ENCODE data around the gene DLG1.

Gene DLG1

DNA sequence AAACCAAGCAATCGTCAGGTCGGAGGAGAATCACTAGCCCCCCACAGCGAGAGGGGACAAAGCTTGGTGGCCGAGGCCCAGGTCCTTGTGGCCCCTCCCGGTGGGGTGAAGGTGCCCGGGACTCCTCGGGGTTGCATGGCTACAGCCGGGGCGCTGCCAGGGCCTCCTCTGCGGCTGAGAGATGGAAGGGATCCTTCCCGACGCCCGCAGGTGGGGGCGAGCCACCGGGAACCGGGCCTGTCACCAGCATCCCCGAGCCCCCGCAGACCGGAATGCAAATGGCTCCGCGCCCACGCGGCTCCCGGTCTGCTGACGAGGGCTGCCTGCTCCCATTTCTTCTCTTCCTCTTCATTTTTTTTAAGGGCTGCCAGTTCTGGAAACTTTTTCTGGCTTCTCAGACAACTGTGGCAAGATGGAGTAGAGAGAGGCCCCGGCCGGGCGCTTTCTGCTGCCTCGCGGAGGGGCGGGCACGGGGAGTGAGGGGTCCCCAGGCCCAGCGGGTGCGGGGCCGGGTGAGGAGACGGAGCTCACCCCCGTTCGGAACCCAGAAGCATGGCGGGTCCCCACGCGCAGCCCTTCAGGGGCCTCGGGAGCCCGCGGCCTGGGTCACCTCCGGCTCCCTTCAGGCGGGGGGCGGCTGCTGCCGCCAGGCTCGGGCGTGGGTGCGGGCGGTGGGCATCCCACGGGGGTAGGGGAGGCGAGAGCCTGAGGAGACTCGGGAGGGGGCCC is 296.3 kb downstream of the DLG1 start:
- no peak for DNase-seq (ENCODE audit: low read depth in 2 of 3, low spot score in 2 of 3)

DNA sequence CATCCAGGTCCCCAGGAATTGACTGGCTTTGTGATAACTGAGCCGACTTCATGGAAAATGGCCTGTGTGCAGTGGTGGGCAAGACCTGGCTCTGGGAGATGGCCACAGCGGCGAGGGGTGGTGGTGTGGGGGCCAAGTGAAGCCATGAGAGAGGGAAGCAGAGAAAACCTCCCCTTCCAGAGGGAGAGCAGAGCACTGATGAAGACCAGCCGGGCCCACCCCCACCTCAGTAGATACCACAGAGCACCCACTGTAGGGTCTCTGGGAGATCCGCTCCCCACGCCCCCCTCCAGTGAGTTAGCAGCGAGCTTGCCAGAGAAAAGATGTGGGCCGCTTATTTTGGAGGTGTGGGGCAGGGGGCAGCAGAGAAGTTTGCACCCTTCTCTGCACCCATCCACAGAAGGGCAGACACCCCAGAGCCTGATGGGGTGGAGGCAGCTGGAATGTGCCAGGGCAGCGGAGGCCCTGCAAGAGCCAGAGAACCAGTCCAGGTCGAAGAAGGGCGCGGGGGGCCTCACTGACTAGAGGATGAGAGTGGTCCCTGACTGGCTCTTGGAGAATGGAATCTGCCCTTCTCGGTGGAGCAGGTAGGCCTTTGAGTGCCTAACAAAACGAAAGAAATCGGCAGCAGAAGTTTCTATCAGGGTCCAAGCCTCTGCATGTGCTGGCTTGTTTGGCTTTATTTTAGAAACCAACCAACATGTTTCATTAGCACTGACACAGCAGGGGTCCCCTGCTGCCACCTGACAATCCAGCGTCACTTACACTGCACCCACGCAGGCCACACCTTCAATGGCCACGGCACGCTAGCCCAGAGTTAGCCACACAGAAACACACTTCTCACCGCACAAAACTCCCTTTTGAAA is 297.1 kb downstream of the DLG1 start:
- no peak for DNase-seq (ENCODE audit: low read depth in 2 of 3, low spot score in 2 of 3)

DNA sequence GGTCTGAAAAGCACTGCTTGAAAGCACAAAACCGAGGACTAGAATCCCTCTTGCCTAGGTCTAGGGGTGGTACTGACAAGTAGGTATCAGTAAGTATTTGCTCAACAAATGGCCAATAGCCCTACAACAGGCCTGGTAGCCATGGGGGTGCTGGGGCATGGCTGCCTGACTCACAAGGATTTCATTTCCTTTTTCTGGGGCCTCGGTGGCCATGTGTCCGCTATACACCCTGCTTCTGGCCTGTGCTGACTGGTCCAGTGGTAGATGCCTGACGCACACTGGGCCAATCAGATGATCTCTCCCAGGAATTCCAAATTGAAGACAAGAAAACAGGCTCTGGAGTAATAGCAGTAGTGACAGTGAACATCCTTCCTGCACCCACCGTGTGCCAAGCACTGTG is 298.2 kb downstream of the DLG1 start:
- DNase-seq (ENCODE audit: low read depth in 2 of 3, low spot score in 2 of 3), result no peak

DNA sequence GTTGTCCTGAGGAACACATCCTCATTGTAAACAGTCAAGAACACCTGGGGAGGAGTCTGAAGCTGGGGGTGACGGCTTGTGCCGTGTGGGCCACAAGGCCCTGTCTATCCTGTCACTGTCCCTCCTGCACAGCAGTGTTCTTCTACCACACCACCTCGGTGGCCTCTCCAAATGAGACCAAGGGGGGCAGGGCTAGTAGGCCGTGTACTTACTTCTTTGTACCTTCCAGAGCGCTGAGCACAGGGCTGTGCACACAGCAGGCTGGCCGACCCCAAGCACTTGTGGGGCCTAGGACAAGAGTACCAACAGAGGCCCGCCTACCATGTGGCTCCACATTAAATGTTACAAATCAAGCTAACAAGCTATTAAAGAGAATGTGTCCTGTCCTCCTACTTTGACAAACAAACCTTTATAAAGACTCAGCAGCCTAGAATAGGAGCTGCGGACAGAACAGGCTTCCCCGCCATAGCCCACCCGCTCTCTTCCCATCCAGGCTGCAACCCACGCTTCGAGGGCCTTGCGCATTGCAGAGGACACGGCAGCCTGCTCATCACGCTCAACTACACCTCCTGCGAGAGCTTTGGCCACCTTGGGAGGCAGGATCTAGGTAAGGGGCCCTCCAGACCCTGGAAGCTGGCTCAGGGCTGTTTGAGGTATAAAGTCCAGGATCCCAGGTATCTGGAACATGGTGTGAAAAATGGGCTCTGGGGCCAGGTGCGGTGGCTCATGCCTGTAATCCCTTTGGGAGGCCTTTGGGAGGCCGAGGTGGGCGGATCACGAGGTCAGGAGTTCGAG is 299.2 kb downstream of the DLG1 start:
- DNase-seq (ENCODE audit: low read depth in 2 of 3, low spot score in 2 of 3), result no peak

DNA sequence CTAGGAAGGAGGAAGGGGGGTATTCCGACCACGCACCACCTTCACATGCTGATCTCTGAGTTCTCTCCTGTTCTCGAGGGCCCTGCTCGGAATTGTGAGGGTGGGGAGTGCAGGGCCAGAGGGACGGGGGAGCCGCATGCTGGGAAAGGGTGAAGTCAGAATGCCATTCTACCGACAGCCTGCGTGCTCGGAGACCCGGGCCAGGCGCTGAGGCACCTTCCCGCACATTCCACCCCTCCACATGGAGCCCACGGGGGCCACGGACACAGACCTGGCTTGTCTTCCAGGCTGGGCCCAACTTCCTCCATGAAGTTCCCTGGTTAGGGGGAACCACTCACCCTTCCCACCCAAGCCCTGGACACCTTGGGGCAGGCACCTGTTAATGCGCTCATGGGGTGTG is 301.1 kb downstream of the DLG1 start:
- DNase-seq (ENCODE audit: low read depth in 2 of 3, low spot score in 2 of 3), result no peak

DNA sequence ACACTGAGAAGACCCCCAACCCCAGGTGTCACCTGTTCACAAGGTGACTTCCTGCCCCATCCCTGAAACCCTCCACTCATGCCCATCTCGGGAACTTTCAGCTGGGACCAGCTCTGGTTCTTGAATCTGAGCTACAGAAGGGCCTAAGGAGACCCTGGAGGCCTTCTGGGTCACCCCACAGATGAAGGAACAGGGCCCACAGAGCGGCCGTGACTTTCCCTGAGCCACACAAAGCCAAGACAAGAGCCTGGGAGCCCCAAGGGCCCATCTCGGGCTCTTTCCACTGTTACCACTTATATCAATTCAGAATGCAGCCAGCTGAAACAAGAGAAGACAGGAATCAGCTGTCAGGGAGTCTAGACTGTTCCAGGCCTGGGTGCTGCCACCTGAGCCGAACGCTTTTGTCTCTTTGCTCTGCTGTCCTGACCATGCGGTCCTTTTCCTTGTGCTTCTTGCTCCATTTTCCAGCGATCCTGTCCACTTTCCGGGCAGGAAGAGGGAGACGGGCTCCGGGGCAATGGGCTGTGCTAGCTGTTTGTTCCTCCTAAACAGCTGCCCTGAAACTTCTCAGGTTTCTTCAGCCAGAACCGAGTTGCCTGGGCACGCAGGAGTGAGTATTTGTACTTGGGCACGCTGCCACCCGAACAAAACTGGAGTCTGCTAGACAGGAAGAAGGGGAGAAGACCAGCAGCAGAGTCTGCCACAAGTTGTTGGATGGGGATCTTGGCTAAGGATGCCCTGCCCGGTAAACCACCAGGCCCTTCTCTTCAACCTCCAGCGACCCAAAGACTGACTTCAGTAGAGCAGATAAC is 301.8 kb downstream of the DLG1 start:
- DNase-seq (ENCODE audit: low read depth in 2 of 3, low spot score in 2 of 3), result no peak

DNA sequence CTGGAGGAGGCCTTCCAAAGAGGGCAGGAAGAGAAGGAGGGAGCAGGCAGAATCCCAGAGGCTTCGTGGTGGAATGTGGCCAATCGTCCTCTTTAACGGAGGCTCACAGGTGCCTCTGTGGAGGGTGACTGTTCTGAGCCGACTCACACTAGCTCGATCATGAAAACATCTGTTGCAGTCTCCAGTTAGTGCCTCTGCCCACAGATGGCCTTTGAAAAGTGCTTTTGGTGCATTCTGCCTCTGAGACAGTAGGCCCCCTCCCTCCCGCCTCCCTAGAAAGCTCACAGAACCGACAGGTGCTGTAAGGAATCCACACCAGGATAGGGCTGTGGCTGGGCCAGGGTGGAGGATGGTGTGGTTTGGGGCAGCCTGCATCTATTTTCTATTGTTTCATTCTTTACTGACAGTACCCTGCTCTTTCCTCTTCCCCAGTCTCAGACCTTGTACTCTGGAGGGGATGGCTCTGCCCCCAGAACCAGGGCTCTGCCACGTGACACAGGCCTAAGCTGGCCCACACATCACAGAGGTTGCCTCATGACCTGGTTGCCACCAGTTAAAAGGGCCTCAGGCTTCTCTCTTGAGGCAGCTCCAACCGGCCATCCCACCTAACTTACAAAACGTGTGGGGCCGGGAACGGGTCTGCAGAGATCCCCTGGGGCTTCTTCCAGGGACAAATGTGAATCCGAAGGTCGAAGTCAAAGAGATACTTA is 302.6 kb downstream of the DLG1 start:
- no peak for DNase-seq (ENCODE audit: low read depth in 2 of 3, low spot score in 2 of 3)

DNA sequence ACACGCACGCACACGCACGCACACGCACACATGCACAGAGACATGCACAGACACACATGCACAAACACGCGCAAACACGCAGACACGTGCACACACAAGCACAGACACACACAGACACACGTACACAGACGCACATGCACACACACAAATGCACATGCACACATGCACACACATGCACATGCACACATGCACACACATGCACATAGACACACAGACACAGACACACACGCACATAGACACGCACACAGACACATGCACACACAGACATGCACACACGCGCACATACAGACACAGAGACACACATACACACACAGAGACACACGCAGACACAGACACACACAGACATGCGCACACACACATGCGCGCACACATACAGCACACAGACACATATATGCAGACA is 303.4 kb downstream of the DLG1 start:
- no peak for DNase-seq (ENCODE audit: low read depth in 2 of 3, low spot score in 2 of 3)

DNA sequence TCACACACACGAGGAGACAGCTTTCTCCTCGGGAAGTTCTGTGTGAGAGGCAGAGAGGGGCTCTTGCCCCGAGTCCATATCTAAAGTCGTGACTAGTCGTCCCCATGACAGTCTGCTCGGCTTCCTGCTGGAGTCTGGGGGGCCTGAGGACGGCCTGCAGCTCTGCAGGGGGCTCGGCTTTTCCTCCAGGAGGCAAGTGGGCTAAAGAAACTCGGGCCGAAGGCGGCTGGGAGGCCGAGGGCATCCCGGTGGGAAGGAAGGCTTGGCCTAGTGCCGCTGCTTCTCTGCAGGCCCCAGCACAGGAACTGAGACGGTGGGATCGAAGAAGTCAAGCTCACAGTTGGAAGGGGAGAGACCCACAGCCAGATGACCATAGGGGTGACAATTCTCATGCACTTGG is 304.4 kb downstream of the DLG1 start:
- no peak for DNase-seq (ENCODE audit: low read depth in 2 of 3, low spot score in 2 of 3)
